ENCODE data around the gene TBC1D9.

- TF ChIP-seq, protein P1, sequence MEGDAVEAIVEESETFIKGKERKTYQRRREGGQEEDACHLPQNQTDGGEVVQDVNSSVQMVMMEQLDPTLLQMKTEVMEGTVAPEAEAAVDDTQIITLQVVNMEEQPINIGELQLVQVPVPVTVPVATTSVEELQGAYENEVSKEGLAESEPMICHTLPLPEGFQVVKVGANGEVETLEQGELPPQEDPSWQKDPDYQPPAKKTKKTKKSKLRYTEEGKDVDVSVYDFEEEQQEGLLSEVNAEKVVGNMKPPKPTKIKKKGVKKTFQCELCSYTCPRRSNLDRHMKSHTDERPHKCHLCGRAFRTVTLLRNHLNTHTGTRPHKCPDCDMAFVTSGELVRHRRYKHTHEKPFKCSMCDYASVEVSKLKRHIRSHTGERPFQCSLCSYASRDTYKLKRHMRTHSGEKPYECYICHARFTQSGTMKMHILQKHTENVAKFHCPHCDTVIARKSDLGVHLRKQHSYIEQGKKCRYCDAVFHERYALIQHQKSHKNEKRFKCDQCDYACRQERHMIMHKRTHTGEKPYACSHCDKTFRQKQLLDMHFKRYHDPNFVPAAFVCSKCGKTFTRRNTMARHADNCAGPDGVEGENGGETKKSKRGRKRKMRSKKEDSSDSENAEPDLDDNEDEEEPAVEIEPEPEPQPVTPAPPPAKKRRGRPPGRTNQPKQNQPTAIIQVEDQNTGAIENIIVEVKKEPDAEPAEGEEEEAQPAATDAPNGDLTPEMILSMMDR (IDR thresholded peaks at IDR 0.05; ENCODE audit: low read length) = no peak
- TF ChIP-seq EZH2 (optimal IDR thresholded peaks at IDR 0.05; ENCODE audit: low read depth, low read length) = no peak
Observed at GRCh38 chr4:140774510-140774909, 18.3 kb upstream of the TBC1D9 start.

All from MM.1S (cell line).